ENCODE results near the gene BIRC3. TPM values are rescaled to one million over a fixed set of nuclear protein-coding genes. Genes with fewer than 3 reads are reported as not detected.
"Not testable (repeated sequence)": the region's sequence is repeated elsewhere in the genome, so short reads cannot be mapped to it uniquely, and the experiment has no call there.

BIRC3 gene
- total RNA-seq, 2 donors from 2014 or later: 41.7 to 53.6 TPM

GRCh38 chr11:102292933-102293332 is 24.4 kb upstream of the BIRC3 start:
- no peak for ATAC-seq
- no peak for DNase-seq
- intact Hi-C loops (cut with DNase I, micrococcal nuclease): loop anchor here in 1 of 2 donors (10.0 kb wide), 1 partner anchor 52 kb away; the partner anchor contains the start of gene BIRC2

GRCh38 chr11:102293873-102294601 is 23.2 kb upstream of the BIRC3 start:
- no peak for DNase-seq
- peak; percentile 89 for ATAC-seq
- intact Hi-C loops (cut with DNase I, micrococcal nuclease): loop anchor here in 1 of 2 donors (10.0 kb wide), 1 partner anchor 51 kb away; the partner anchor contains the start of gene BIRC2

GRCh38 chr11:102295045-102295444 is 22.2 kb upstream of the BIRC3 start:
- ATAC-seq: no peak
- DNase-seq: no peak
- intact Hi-C loops (cut with DNase I, micrococcal nuclease): loop anchor here in 1 of 2 donors (10.0 kb wide), 1 partner anchor 50 kb away; the partner anchor contains the start of gene BIRC2

GRCh38 chr11:102296757-102297156 is 20.5 kb upstream of the BIRC3 start:
- intact Hi-C loops (cut with DNase I, micrococcal nuclease): loop anchor here in 1 of 2 donors (10.0 kb wide), 1 partner anchor 48 kb away; the partner anchor contains the start of gene BIRC2
- not testable (repeated sequence) for ATAC-seq, DNase-seq

GRCh38 chr11:102300837-102301236 is 16.4 kb upstream of the BIRC3 start:
- intact Hi-C loops (cut with DNase I, micrococcal nuclease): not testable (repeated sequence)
- ATAC-seq (peak; percentile 55), DNase-seq (peak in 1 of 2 donors; percentile 36)

GRCh38 chr11:102302241-102302640 is 15.0 kb upstream of the BIRC3 start:
- intact Hi-C loops (cut with DNase I, micrococcal nuclease): no loop called here
- ATAC-seq (no peak), DNase-seq (no peak)

- intact Hi-C loops (cut with DNase I, micrococcal nuclease): no loop called here
- DNase-seq: no peak
- ATAC-seq: no peak
These were observed 12.6 kb upstream of the BIRC3 start for GRCh38 chr11:102304686-102305085.

- intact Hi-C loops (cut with DNase I, micrococcal nuclease): no loop called here
- ATAC-seq: peak; percentile 53
- DNase-seq: no peak
These were observed 11.8 kb upstream of the BIRC3 start for GRCh38 chr11:102305352-102306047.

- intact Hi-C loops (cut with DNase I, micrococcal nuclease): no loop called here
- ATAC-seq (peak; percentile 97), DNase-seq (peak; percentile 65 to 90)
These were observed 11.2 kb upstream of the BIRC3 start for GRCh38 chr11:102306048-102306597.

- intact Hi-C loops (cut with DNase I, micrococcal nuclease): no loop called here
- ATAC-seq (peak; percentile 21), DNase-seq (no peak)
These were observed 10.2 kb upstream of the BIRC3 start for GRCh38 chr11:102306817-102307726.

GRCh38 chr11:102307727-102308038 is 9.6 kb upstream of the BIRC3 start:
- intact Hi-C loops (cut with DNase I, micrococcal nuclease): no loop called here
- no peak for DNase-seq
- ATAC-seq: no peak

GRCh38 chr11:102309621-102310541 is 7.4 kb upstream of the BIRC3 start:
- no peak for ATAC-seq
- no peak for DNase-seq
- intact Hi-C loops (cut with DNase I, micrococcal nuclease): no loop called here

- intact Hi-C loops (cut with DNase I, micrococcal nuclease): no loop called here
- ATAC-seq (peak; percentile 28), DNase-seq (no peak)
These were observed 4.6 kb upstream of the BIRC3 start for GRCh38 chr11:102312667-102313066.

- DNase-seq: no peak
- no peak for ATAC-seq
- intact Hi-C loops (cut with DNase I, micrococcal nuclease): no loop called here
These were observed 3.9 kb upstream of the BIRC3 start for GRCh38 chr11:102313238-102313940.

GRCh38 chr11:102314784-102315183 is 2.5 kb upstream of the BIRC3 start:
- DNase-seq: no peak
- intact Hi-C loops (cut with DNase I, micrococcal nuclease): no loop called here
- no peak for ATAC-seq

GRCh38 chr11:102316346-102316904 is 859 bp upstream of the BIRC3 start:
- ATAC-seq (peak; percentile 37), DNase-seq (no peak)
- intact Hi-C loops (cut with DNase I, micrococcal nuclease): no loop called here

- intact Hi-C loops (cut with DNase I, micrococcal nuclease): no loop called here
- peak; percentile 37 for ATAC-seq
- no peak for DNase-seq
These were observed 452 bp downstream of the BIRC3 start for GRCh38 chr11:102317768-102318103.

Data from left colon (tissue), 2 donors.